Gastrocnemius medialis (tissue), 4 donors: ENCODE measurements around the gene SPINT2.

Experiments used
- POLR2A ChIP-seq, 2 donors: fragments of 450-650 bp; IDR thresholded peaks; one replicate each; pipeline ENCODE4 v1.6.1; 2017; ENCODE audit warnings: antibody characterized with exemption in 2 of 2, mild to moderate bottlenecking in 2 of 2, moderate library complexity in 2 of 2
- TF ChIP-seq, protein P1 (sequence below), 5 experiments: fragments of 450-650 bp in 3 of 5; fragments of 200-600 bp in 2 of 5; sonication (generic) in 2 of 5; IDR thresholded peaks in 4 of 5; conservative IDR thresholded peaks in 1 of 5; 1 replicate in 4 of 5; 2 replicates in 1 of 5; pipeline ENCODE4 v1.5.1; 2016 to 2019; ENCODE audit warnings: antibody characterized with exemption in 5 of 5, mild to moderate bottlenecking in 3 of 5, moderate library complexity in 3 of 5

DNA sequence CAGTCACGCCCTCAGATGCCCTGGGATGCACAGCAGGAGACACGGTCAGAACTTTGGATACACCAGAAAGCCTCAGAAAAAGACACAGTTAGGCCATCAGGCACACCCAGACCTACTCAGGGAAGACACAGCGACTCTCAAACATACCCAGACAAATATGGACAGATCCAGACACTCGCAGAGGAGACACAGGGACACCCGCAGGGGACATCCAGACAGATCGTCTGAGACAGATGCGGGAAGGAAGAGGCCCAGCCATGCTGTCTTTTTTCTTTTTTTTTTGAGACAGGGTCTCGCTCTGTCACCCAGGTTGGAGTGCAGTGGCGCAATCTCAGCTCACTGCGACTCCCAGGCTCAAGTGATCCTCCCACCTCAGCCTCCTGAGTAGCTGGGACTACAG lies 45.2 kb upstream of the SPINT2 start:
- TF ChIP-seq, protein P1, sequence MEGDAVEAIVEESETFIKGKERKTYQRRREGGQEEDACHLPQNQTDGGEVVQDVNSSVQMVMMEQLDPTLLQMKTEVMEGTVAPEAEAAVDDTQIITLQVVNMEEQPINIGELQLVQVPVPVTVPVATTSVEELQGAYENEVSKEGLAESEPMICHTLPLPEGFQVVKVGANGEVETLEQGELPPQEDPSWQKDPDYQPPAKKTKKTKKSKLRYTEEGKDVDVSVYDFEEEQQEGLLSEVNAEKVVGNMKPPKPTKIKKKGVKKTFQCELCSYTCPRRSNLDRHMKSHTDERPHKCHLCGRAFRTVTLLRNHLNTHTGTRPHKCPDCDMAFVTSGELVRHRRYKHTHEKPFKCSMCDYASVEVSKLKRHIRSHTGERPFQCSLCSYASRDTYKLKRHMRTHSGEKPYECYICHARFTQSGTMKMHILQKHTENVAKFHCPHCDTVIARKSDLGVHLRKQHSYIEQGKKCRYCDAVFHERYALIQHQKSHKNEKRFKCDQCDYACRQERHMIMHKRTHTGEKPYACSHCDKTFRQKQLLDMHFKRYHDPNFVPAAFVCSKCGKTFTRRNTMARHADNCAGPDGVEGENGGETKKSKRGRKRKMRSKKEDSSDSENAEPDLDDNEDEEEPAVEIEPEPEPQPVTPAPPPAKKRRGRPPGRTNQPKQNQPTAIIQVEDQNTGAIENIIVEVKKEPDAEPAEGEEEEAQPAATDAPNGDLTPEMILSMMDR (IDR thresholded peaks at IDR 0.05 in 4 of 5, conservative IDR thresholded peaks at IDR 0.05 in 1 of 5) = no peak
- TF ChIP-seq POLR2A (IDR thresholded peaks at IDR 0.05) = no peak
